UCSD-AML1 (cell line): ENCODE results near the gene BCAS1.
"Not testable (repeated sequence)": the region's sequence is repeated elsewhere in the genome, so short reads cannot be mapped to it uniquely, and the experiment has no call there.

Experiments
- DNase-seq: peaks from one replicate; lab custom pipeline; 2025; ENCODE audit not compliant: unreplicated experiment; lab: John Stamatoyannopoulos, UW

Gene BCAS1

GRCh38 chr20:53932655-53933192 lies 137.7 kb downstream of the BCAS1 start:
- DNase-seq, result not testable (repeated sequence)

- no peak for DNase-seq
Observed at GRCh38 chr20:53931597-53931996, 138.8 kb downstream of the BCAS1 start.

GRCh38 chr20:53930651-53931504 lies 139.5 kb downstream of the BCAS1 start:
- DNase-seq, result no peak

- DNase-seq, result no peak
Observed at GRCh38 chr20:53929974-53930650, 140.3 kb downstream of the BCAS1 start.

- DNase-seq, result no peak
Observed at GRCh38 chr20:53929399-53929798, 141.0 kb downstream of the BCAS1 start.

- DNase-seq, result no peak
Observed at GRCh38 chr20:53927990-53928389, 142.4 kb downstream of the BCAS1 start.

GRCh38 chr20:53926428-53927028 lies 143.9 kb downstream of the BCAS1 start:
- no peak for DNase-seq

- no peak for DNase-seq
Observed at GRCh38 chr20:53925651-53926401, 144.6 kb downstream of the BCAS1 start.

GRCh38 chr20:53923566-53924369 lies 146.6 kb downstream of the BCAS1 start:
- DNase-seq, result no peak

- DNase-seq, result no peak
Observed at GRCh38 chr20:53922901-53923314, 147.5 kb downstream of the BCAS1 start.

GRCh38 chr20:53921443-53921973 lies 148.9 kb downstream of the BCAS1 start:
- DNase-seq, result no peak

GRCh38 chr20:53920647-53921245 lies 149.6 kb downstream of the BCAS1 start:
- no peak for DNase-seq

GRCh38 chr20:53919886-53920285 lies 150.5 kb downstream of the BCAS1 start:
- DNase-seq, result no peak

GRCh38 chr20:53918949-53919361 lies 151.4 kb downstream of the BCAS1 start:
- DNase-seq, result no peak

- no peak for DNase-seq
Observed at GRCh38 chr20:53918020-53918311, 152.4 kb downstream of the BCAS1 start.

- peak; percentile 37 for DNase-seq
Observed at GRCh38 chr20:53917145-53918019, 153.0 kb downstream of the BCAS1 start.

- DNase-seq, result no peak
Observed at GRCh38 chr20:53916173-53916512, 154.3 kb downstream of the BCAS1 start.

GRCh38 chr20:53915446-53916172 lies 154.8 kb downstream of the BCAS1 start:
- peak; percentile 94 for DNase-seq
